Cardiac muscle cell (in vitro differentiated cells and primary cell): ENCODE results near the gene RHCE. TPM values are rescaled to one million over a fixed set of nuclear protein-coding genes. Genes with fewer than 3 reads are reported as not detected.
A peak's percentile ranks its signal among the peaks of the same experiment; 100 is the strongest.

Experiments used
- DNase-seq, 2 donors: peaks; one replicate each; pipeline versions ENCODE4 v3.0.0 to v3.0.0-alpha.2; 2010 to 2017; ENCODE audit warnings: low read depth in 1 of 2, low spot score in 1 of 2
- H3K27ac ChIP-seq: fragments of 200-600 bp; sonication (generic); 2 replicates; pipeline ENCODE4 v1.5.1; 2016
- H3K27me3 ChIP-seq: fragments of 200-600 bp; sonication (generic); 2 replicates; pipeline ENCODE4 v1.6.0; 2016; ENCODE audit warnings: control low read depth
- H3K36me3 ChIP-seq: fragments of 200-600 bp; sonication (generic); 2 replicates; pipeline ENCODE4 v1.5.1; 2016; ENCODE audit warnings: control low read depth
- H3K4me1 ChIP-seq: fragments of 200-600 bp; sonication (generic); 2 replicates; pipeline ENCODE4 v1.8.1; 2017; ENCODE audit warnings: low read depth, mild to moderate bottlenecking, mixed run types
- H3K4me3 ChIP-seq: fragments of 200-600 bp; sonication (generic); 2 replicates; pipeline ENCODE4 v1.5.1; 2016; ENCODE audit warnings: mild to moderate bottlenecking
- H3K9me3 ChIP-seq: fragments of 200-600 bp; sonication (generic); 2 replicates; pipeline ENCODE4 v1.5.1; 2017; ENCODE audit warnings: low read depth, mild to moderate bottlenecking, control low read depth
- polyA plus RNA-seq: library from polyadenylated mRNA; unstranded; fragments of >200 nt; fragmentation: Nextera tagmentation; extraction: Ambion mirVana; gene quantifications from 2 replicates; pipeline ENCODE4 v1.2.1, GENCODE V29; 2016
- total RNA-seq: library from RNA; depleted of rRNA; stranded (reverse); fragments of >200 nt; gene quantifications from 2 replicates; pipeline ENCODE4 v1.2.3, GENCODE V29; 2016
- TF ChIP-seq, protein P1 (sequence below): IDR thresholded peaks from 2 replicates; pipeline ENCODE4 v1.5.1; 2012; ENCODE audit warnings: low read depth, mild to moderate bottlenecking, low read length

Gene RHCE
- total and polyA plus RNA-seq, 2 experiments from 2014 or later, result 2.1 to 4.9 TPM

DNA sequence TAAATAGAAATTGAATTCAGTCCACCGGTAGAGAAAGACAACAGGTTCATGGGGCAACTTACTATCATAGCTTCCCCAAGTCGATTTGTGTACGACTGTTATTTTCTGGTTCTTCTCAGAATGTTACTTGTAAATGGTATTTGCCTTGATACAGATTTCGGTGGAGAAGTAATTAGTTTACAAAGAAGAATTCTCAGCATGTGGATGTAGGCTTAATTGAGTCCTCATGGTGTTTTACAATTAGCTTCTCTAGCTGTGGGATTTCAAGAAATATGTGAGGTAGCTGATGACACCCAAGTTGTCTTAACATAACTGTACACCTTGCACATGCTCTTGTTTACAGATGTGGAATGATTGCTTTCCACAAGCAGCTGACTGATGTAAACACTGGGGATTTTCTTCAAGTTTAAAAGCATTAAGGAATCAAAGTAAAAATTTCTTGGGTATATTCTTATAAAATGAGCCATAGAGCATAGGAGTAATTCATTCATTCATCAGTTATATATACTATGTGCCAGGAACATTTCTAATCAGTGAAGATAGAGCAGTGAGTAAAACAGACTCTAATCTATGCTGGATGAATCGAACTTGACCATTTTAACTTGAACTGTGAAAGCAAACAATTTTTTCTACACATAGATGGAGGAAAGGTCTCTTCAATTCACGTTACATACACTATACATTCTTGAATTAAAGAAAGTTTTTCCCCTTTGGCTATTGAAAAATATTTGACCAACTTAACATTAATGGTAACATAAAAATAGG, 11.5 kb upstream of the RHCE start:
- no peaks in the 10 kb centered on the region for H3K36me3 ChIP-seq
- H3K9me3 ChIP-seq, result no peaks in the 10 kb centered on the region
- no peak overlapping the region for H3K27ac ChIP-seq
- no peaks in the 10 kb centered on the region for H3K27me3 ChIP-seq
- H3K4me3 ChIP-seq, result peak overlapping the region; percentile 91
- no peak for DNase-seq
- H3K4me1 ChIP-seq, result peaks cover 21% of the 10 kb centered on the region
- TF ChIP-seq, protein P1, sequence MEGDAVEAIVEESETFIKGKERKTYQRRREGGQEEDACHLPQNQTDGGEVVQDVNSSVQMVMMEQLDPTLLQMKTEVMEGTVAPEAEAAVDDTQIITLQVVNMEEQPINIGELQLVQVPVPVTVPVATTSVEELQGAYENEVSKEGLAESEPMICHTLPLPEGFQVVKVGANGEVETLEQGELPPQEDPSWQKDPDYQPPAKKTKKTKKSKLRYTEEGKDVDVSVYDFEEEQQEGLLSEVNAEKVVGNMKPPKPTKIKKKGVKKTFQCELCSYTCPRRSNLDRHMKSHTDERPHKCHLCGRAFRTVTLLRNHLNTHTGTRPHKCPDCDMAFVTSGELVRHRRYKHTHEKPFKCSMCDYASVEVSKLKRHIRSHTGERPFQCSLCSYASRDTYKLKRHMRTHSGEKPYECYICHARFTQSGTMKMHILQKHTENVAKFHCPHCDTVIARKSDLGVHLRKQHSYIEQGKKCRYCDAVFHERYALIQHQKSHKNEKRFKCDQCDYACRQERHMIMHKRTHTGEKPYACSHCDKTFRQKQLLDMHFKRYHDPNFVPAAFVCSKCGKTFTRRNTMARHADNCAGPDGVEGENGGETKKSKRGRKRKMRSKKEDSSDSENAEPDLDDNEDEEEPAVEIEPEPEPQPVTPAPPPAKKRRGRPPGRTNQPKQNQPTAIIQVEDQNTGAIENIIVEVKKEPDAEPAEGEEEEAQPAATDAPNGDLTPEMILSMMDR, result no peak

DNA sequence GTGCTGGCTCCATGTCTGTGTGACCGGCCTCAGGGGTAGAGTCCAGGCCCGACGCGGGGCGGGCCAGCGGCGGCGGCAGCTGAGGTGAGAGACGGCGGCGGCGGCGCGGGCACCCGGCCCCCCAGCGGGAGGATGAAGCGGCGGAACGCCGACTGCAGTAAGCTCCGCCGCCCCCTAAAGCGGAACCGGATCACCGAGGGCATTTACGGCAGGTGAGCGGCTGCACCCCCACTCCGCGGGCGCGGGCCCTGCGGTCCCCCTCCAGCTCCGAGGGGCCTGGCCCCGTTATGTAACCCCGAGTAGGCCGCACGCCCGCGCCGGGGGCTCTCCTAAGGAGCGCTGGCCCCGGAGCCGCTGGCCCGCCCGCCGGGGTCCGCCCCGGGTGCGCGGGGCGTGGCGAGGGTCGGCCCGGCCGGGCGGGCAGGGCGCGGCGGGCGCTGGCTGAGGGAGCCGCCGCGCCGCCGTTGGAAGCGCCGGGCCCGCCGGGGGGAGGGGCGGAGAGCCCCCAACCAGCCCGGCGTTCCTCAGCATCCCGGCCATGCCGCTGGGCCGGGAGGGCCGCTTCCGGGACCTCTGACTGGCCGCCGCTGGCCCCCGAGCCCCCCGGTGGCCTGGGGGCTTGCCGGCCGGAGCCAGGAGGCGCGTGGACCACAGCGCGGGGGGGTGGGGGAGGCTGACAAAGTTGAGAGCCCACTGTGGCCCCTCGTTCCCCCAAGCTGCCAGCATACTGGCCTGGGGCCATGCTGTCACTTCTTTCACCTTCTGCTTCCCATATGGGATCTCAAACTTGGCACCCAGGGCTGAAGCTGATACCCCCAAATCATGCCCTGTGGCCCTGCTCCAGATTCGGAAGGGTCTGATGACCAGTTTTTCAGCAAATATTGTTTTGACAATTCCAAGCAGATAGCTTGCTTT, 10.6 kb upstream of the RHCE start:
- DNase-seq, result peak in 1 of 2 donors; percentile 78
- H3K4me1 ChIP-seq, result peaks cover 21% of the 10 kb centered on the region
- no peaks in the 10 kb centered on the region for H3K27me3 ChIP-seq
- H3K36me3 ChIP-seq, result no peaks in the 10 kb centered on the region
- TF ChIP-seq, protein P1, result no peak
- H3K4me3 ChIP-seq, result peak overlapping the region; percentile 91
- H3K9me3 ChIP-seq, result no peaks in the 10 kb centered on the region
- H3K27ac ChIP-seq, result peak overlapping the region; percentile 77

DNA sequence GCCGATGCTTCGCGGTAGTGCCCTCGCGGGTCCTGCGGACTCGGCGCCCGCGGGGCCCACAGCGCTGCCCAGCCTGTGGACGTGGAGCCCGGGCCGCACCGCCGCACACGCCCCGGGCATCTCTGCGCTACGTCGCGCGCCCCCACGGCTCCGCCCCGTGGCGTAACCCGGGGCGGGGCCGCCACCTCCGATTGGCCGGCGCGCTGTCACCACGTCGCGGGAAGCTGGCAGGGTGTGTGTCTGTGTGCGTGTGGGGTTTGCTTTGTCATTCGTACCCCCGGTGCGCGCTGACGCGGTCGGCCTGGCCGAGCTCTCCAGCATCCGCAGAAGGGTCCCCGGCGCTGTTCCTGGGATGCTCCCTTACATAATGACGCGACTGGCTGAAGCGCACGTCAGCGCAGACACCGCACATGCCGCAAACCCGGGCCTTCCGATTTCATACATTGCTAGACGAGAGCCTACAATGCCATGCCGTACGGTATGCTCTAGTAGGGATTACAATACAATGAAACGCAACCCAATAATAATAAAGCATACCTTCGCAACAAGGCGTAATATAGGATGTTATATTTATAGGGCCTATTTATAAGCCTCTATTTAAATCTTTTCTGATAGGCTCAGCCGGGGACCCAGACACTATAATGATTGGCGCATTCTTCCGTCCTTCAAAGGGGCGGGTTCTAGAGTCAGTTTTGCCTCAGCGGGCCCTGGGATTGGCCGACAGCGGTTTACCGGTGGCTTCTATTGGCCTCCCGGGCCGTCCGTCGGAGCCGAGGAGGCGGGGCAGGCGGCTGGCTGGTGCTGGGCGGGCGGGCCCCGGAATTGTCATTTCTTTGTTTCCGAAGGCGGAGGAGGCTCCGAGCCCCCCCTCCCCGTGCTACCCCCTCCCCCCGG, 9.7 kb upstream of the RHCE start, which contains the start of gene MACO1:
Gene MACO1 (plus strand): TSS at position 825 of the 894 bp plus-strand sequence. CDS start 202 bp downstream, outside the sequence.
- H3K9me3 ChIP-seq, result no peaks in the 10 kb centered on the region
- peak within 1 kb of the TSS; percentile 91 for H3K4me3 ChIP-seq
- no peaks in the 10 kb centered on the region for H3K27me3 ChIP-seq
- H3K4me1 ChIP-seq, result peaks cover 21% of the 10 kb centered on the region
- H3K36me3 ChIP-seq, result no peaks in the 10 kb centered on the region
- TF ChIP-seq, protein P1, result no peak
- DNase-seq, result peak; percentile 97
- H3K27ac ChIP-seq, result peak within 1 kb of the TSS; percentile 77

DNA sequence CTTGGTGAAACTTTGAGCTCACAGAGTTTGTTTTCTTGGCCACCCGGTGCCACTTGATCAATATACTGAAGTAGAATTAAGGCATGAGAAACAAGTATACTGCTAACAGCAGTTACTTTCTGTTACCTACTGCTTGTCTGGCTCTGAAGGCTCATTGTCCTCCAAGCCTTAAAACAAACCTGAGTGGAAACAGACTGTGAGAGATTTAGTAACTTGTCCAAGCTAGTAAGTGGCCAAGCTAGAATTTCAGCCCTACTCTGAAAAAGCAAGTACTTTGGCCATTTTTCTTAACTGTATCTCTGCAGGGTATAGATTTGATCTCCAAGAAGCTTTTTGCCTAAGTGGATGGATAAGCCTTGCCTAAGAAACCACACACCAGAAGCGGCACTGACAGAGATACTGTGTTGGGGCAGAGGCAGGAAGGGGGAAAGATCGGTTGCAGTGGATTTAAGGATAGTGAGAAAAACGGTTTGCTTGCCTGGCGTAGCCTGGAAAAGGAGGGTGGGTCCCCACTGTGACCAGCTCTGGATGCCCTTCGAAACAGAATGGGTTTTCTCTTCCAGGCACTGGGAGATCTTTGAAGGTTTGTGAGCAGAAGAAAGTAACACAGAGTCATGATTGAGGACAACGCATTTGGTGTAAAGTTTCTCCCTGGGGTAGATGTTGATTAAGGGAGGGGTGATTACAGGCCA, 8.0 kb upstream of the RHCE start:
- Histone ChIP-seq H3K36me3 (no peaks in the 10 kb centered on the region), H3K27ac (no peak overlapping the region), H3K27me3 (no peaks in the 10 kb centered on the region), H3K4me3 (no peak overlapping the region), H3K9me3 (no peaks in the 10 kb centered on the region), H3K4me1 (peaks cover 18% of the 10 kb centered on the region)
- TF ChIP-seq, protein P1, result no peak
- no peak for DNase-seq

DNA sequence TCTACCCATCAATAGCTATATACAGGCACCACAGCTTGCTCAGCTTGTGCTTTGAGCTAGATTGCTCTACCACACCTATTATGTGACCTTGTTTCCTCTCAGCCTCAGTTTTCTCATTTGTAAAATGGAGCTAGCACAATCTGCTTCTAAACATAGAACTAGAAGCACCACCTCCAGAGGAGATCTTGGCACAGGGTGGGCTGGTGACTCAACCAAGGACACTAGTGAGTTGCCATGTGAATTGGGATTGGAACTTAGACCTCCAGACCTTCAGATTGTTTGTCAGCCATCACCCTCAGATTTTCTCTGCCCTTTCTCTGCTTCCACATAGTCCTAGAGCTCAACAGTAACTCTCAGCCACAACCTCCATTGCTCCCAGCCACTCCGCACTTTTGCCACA, 7.1 kb upstream of the RHCE start:
- TF ChIP-seq, protein P1, result no peak
- no peak for DNase-seq
- Histone ChIP-seq H3K4me1 (peaks cover 11% of the 10 kb centered on the region), H3K27me3 (no peaks in the 10 kb centered on the region), H3K36me3 (no peaks in the 10 kb centered on the region), H3K27ac (no peak overlapping the region), H3K9me3 (no peaks in the 10 kb centered on the region), H3K4me3 (no peak overlapping the region)
